Stimulated activated CD4-positive, alpha-beta T cell treated with anti-CD3 and anti-CD28 coated beads, Interleukin-4, amount 100 ng/mL, for 48 hours (primary cell): Measurements from ENCODE around the gene LSAMP.
"Not testable (repeated sequence)": the region's sequence is repeated elsewhere in the genome, so short reads cannot be mapped to it uniquely, and the experiment has no call there.

ENCODE experiments used
- DNase-seq, 2 donors: peaks; one replicate each; pipeline ENCODE4 v3.0.0-alpha.2; 2020; ENCODE audit warnings: low read depth in 2 of 2

The LSAMP gene

GRCh38 chr3:115800065-115800464 lies 645.2 kb downstream of the LSAMP start:
- DNase-seq, result not testable (repeated sequence)

DNA sequence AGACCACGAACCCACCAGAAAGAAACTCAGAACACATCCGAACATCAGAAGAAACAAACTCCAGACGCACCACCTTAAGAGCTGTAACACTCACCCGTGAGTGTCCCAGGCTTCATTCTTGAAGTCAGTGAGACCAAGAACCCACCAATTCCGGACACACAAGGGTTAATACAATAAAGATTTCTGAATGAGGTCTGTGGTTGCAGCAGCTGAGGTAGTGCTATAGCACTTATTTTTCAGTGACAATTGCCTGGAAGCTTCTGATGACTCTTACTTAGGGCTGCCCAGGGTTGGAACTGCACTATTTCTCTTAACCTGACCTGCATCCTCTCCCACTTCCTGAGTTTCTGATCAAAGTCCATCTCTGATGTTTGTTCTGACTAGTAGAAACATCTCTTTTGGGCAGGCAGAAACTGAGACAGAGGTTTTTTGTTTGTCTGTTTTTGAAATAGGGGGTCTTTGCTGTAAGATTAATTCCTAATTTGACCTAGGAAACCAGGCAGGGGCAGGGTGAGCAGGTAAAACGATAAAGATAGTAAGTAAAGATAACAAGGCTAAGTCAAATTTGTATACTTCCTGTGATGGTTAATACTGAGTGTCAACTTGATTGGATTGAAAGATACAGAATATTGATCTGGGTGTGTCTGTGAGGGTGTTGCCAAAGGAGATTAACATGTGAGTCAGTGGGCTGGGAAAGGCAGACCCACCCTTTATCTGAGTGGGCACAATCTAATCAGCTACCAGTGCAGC lies 652.9 kb downstream of the LSAMP start:
- no peak for DNase-seq

- DNase-seq, result not testable (repeated sequence)
Observed at GRCh38 chr3:115791271-115792153, 653.8 kb downstream of the LSAMP start.

DNA sequence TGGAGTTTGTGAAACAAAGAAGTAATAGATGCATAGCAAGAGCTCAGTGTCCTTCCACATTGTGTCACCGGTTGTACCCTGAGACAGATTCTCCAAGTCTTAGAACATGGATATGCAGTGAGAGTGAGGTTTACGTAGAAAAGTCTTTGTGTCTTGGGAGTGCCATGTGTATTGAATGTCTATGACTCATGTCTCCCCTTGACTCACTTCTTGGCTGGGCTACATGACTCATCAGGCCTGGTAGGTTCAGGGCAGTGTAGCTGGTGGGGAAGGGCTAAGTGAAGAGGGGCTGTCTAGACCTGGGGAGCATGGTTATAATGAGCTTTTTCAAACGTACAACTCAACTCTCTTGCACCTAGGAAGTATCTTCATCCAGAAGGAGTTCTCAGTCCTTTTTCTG lies 654.5 kb downstream of the LSAMP start:
- DNase-seq, result peak; percentile 20 to 33

DNA sequence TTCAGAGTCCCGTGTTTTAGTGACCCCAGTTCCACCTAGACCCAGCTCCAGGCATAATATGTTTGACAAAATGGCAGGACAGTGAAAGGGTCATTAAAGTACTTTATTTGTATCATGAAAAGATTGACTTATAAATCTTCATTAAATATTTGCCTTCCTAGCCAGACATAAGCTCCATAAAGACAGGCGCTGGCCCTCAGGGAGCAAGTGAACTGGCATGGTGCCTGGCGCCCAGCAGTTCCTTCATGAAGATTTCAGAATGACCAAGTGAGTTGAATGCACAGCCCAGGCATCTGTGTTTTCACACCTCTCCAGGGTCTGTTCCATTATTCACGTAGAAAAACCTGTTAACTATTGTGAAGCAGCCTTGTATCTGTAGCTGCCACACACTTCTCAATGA lies 655.8 kb downstream of the LSAMP start:
- DNase-seq, result no peak

DNA sequence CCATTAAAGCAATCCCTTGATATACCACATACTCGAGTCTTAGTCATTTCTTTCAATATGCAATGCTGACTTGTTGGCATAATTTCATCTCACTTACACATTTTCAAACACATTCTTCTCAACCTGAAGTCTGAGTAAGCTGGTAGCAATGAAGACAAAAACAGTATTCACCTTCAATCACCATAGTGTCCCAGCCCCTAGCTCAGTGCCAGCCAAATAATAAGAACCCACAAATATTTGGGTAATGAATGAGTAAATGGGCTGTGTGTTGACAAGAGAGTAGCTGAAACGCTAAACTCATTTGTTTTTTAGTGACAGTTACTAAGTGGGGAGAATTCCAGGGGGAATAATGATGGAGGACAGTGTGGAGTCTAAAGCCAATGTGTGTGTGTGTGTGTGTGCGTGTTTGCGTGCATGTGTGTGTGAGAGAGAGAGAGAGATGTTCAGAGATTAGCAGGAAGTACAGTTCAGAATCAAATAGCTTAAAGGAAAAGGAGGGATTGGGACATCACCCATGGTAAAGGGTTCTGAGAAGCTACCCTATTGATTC lies 656.3 kb downstream of the LSAMP start:
- no peak for DNase-seq

GRCh38 chr3:115787818-115788217 lies 657.5 kb downstream of the LSAMP start:
- no peak for DNase-seq

DNA sequence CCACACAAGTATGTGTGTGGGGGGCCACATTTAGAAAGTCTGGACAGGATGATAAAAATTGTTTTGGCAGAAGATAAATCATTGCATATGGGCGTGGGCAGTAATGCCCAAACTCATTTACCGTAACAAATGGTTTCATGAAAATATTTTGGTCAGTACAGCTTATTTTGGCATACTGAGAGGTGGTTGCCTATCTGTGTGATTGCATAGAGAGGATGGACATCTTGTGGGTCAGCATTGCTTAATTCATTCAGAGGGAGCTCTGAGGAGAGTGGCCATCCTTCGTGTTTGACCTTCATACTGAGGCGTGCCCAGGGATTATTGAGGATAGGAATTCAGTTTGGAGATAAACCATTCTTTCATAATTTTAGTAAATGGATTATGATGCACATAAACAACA lies 659.5 kb downstream of the LSAMP start:
- DNase-seq, result no peak

DNA sequence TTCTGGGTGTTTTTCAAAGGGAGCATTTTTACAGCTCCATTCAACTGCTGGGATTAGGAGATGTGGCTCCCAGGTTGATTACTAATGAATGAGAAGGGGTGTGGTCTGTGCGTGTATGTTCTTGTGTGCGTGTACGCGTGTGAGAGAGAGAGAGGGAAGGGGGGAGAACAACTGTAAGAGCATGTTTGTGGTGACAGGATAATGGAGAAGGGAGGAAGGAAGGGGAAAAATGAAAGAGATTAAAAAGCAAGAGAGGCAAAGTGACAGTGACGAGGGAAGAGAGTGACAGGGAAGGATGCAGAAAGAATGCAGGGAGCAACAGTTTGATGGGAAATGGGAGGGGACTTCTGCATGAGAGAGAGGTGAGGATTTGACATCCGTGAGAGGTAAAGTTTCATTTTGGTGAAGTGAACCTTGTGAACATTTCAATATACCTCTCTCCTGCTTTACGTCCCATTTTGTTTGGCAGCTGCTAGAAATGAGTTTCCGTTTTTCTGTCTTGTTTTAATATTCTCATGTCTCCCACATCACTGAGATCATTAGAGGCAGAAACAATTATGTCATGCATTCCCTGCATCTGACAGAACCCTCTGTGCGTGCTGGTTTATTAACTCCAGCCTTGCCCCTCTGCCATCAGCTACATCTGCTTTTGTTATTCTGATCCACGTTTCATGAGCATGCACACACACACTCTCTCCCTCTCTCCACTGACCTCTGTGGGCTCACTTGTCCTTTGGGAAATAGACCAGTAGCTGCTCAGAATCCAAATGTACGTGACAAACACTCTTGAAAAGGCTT lies 660.3 kb downstream of the LSAMP start:
- DNase-seq, result no peak

DNA sequence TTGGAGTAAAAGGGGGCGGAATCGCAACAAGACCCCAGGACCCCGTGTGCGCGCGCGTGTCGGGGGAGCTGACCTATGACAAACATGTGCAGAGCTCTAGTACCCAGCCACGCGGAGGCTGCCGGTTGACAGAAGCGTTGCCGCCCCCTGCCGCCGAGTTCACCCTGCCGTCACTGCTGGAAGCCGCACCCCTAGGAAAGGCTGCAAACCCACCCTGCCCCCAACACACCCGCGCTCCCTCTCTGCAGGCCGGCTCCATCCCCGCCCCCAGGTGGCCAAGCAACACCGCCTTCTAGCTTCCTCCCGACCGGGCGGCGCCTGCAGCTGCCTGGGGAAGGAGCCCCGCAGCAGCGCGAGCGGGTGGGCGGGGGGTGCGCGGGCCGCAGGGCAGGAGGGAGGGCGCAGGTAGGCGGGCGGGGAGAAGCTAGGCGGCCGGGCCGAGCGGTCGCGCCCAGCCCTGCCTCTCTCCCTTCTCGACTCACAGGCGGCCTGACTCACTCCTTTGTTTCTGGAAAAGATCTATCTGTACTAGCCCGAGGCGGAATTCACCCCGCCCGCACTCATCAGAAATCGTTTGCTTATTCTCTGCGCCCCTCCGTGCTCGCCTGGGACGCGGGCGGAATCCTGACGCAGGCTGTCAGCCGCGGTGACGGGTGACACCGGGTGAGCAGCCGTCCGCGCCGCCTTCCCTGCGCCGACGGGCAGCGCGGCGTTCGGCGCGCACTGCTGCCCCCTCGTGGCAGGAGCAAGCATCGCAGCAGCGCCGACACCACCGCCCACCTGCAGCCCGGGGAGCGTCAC lies 661.1 kb downstream of the LSAMP start:
- DNase-seq, result peak; percentile 80 to 85

DNA sequence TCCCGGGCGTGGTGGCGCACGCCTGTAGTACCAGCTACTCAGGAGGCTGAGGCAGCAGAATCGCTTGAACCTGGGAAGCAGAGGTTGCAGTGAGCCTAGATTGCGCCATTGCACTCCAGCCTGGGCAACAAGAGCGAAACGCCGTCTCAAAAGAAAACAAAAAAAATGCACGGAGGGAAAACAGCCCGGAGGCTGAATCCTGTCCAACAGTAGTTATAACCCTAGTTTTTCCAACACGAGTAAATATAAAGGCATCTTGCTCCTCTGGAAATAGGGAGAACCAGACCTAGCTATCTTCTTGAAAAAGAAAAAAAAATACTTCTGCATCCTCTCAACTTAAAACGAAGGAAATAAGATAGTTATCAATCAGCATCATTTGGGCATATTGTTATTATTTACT lies 661.9 kb downstream of the LSAMP start:
- DNase-seq, result not testable (repeated sequence)

GRCh38 chr3:115779011-115779410 lies 666.3 kb downstream of the LSAMP start:
- DNase-seq, result no peak

- no peak for DNase-seq
Observed at GRCh38 chr3:115772951-115773350, 672.3 kb downstream of the LSAMP start.

GRCh38 chr3:115768661-115769060 lies 676.6 kb downstream of the LSAMP start:
- DNase-seq, result no peak

- DNase-seq, result no peak
Observed at GRCh38 chr3:115766587-115767482, 678.5 kb downstream of the LSAMP start.

GRCh38 chr3:115761927-115762305 lies 683.4 kb downstream of the LSAMP start:
- no peak for DNase-seq

DNA sequence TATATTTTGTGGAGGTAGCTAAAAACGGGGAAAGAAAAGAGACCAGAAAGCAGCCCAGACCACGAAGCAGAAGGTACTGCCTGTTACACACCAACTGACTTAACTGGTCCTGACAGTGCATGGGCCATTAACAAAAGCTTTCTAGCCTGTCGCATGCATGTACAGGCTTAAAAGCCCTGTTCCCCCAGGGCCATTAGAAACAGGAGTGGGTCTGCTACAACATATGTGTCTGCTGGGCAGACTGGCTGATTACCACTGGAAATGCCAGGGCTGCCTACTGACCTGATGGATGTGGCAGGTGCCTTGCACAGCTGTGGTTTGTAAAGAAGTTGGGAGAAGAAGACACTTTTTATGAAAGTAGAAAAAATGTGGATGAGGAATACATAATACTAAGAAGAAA lies 684.6 kb downstream of the LSAMP start:
- DNase-seq, result no peak

DNA sequence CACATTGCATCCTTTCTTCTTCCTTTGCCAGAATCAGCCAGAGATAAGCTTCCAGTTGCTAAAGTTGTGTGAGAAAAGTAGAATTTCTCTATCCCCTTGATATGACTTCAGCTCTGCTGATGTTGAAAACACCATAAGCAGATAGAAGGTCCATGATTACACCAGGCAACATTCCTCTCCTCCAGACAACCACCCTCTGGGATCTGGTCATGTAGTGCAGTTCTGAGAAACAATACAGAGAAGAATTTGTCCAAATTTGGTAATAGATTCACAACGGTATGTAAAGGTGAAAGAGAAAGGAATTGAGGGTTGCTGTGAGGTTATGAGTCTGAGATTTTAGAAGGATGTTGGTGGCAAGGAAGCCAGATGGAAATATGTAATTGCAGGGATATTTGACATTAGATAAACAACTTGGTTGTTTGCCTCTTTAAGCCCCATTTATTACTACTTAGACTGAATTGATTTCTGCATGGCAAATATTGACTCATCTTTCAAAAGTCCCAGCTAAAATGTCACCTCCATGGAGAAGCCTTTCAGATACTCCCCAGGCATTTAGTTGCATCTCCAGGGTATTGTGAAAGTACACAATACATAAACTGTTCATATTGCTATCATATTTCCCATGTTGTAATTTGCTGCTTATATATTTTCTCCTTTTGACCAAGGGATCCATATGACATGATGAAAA lies 687.1 kb downstream of the LSAMP start:
- DNase-seq, result no peak

- not testable (repeated sequence) for DNase-seq
Observed at GRCh38 chr3:115752978-115753377, 692.3 kb downstream of the LSAMP start.
